Urothelium cell line (cell line): ENCODE measurements around the gene MUSK.
"Not testable (repeated sequence)": the region's sequence is repeated elsewhere in the genome, so short reads cannot be mapped to it uniquely, and the experiment has no call there.

Source experiments
- DNase-seq: peaks from one replicate; pipeline ENCODE4 v3.0.0; 2011; ENCODE audit warnings: low spot score, mixed read lengths
- FAIRE-seq: peaks from 2 replicates; lab custom pipeline; 2011; peaks lifted over from hg19 to GRCh38; lab: Jason Lieb, UNC

Gene MUSK

GRCh38 chr9:110755179-110755578, 86.6 kb downstream of the MUSK start:
- FAIRE-seq (no peak), DNase-seq (no peak)

GRCh38 chr9:110758201-110758600, 89.6 kb downstream of the MUSK start:
- FAIRE-seq (no peak), DNase-seq (no peak)

GRCh38 chr9:110762783-110763182, 94.2 kb downstream of the MUSK start:
- DNase-seq (no peak), FAIRE-seq (no peak)

GRCh38 chr9:110763568-110763967, 95.0 kb downstream of the MUSK start:
- no peak for DNase-seq
- no peak for FAIRE-seq

GRCh38 chr9:110764006-110764405, 95.4 kb downstream of the MUSK start:
- FAIRE-seq (no peak), DNase-seq (no peak)

GRCh38 chr9:110765926-110766325, 97.3 kb downstream of the MUSK start:
- DNase-seq (no peak), FAIRE-seq (no peak)

- DNase-seq = no peak
- FAIRE-seq = no peak
Observed at GRCh38 chr9:110767559-110768063, 99.0 kb downstream of the MUSK start.

- FAIRE-seq = no peak
- no peak for DNase-seq
Observed at GRCh38 chr9:110768886-110769285, 100.3 kb downstream of the MUSK start.

GRCh38 chr9:110769667-110770066, 101.1 kb downstream of the MUSK start:
- DNase-seq (no peak), FAIRE-seq (no peak)

GRCh38 chr9:110775724-110776123, 107.1 kb downstream of the MUSK start:
- FAIRE-seq (no peak), DNase-seq (no peak)

GRCh38 chr9:110776221-110776620, 107.6 kb downstream of the MUSK start:
- no peak for FAIRE-seq

GRCh38 chr9:110777196-110777875, 108.7 kb downstream of the MUSK start:
- FAIRE-seq (no peak), DNase-seq (no peak)

More at GRCh38 chr9:110776221-110776620, 107.6 kb downstream of the MUSK start:
- no peak for DNase-seq

- FAIRE-seq = no peak
Observed at GRCh38 chr9:110777876-110778215, 109.3 kb downstream of the MUSK start.

GRCh38 chr9:110782701-110783100, 114.1 kb downstream of the MUSK start:
- no peak for DNase-seq
- FAIRE-seq = no peak

More at GRCh38 chr9:110777876-110778215, 109.3 kb downstream of the MUSK start:
- DNase-seq = no peak

- DNase-seq (no peak), FAIRE-seq (no peak)
Observed at GRCh38 chr9:110784309-110784708, 115.7 kb downstream of the MUSK start.

GRCh38 chr9:110785166-110785565, 116.6 kb downstream of the MUSK start:
- no peak for FAIRE-seq
- DNase-seq = no peak

- not testable (repeated sequence) for DNase-seq, FAIRE-seq
Observed at GRCh38 chr9:110788396-110788795, 119.8 kb downstream of the MUSK start.

GRCh38 chr9:110788871-110789270, 120.3 kb downstream of the MUSK start:
- no peak for FAIRE-seq
- no peak for DNase-seq

- DNase-seq (no peak), FAIRE-seq (no peak)
Observed at GRCh38 chr9:110797611-110798010, 129.0 kb downstream of the MUSK start.

- DNase-seq (no peak), FAIRE-seq (no peak)
Observed at GRCh38 chr9:110799396-110799795, 130.8 kb downstream of the MUSK start.

GRCh38 chr9:110801426-110801825, 132.8 kb downstream of the MUSK start:
- DNase-seq (no peak), FAIRE-seq (no peak)

- FAIRE-seq = no peak
- DNase-seq = no peak
Observed at GRCh38 chr9:110802416-110803035, 133.9 kb downstream of the MUSK start.
